ENCODE results near the gene UGP2. TPM values are rescaled to one million over a fixed set of nuclear protein-coding genes. Genes with fewer than 3 reads are reported as not detected.

The UGP2 gene
- total and polyA plus RNA-seq, 10 of the 15 experiments (the other 5 are each of a cell fraction or from before 2014, with no cell fraction given), result 40.8 to 98.3 (median 76.1) TPM

GRCh38 chr2:63840081-63840784 lies 1.5 kb upstream of the UGP2 start (continued):
- no peak for TF ChIP-seq ZSCAN29 (IDR thresholded peaks at IDR 0.05)
- no peak for TF ChIP-seq PKNOX1 (IDR thresholded peaks at IDR 0.05)
- peak; percentile 98 for TF ChIP-seq PML (IDR thresholded peaks at IDR 0.05; ENCODE audit: low read length)

- SMC1A ChIA-PET (ENCODE audit: uncharacterized antibody, unreplicated experiment), result interaction anchor here (1.6 to 7.6 kb wide), 4 partner anchors 13 to 253 kb away, joined by 3 to 90 read pairs (median 37); partner anchors contain the start of genes MDH1 and WDPCP
- Histone ChIP-seq H3K9me3 (replicated peaks; ENCODE audit: control insufficient read depth, insufficient read depth, low read length) (no peaks in the 10 kb centered on the region; the same call in 2 of the 3 replicates), H4K20me1 (ENCODE audit: control insufficient read depth, insufficient read depth) (no peaks in the 10 kb centered on the region), H3K27ac (ENCODE audit: control insufficient read depth, insufficient read depth) (peak overlapping the region; percentile 98), H3K27me3 (replicated peaks in 1 of 2; ENCODE audit: control insufficient read depth in 2 of 2, insufficient read depth in 2 of 2, low read length in 1 of 2) (no peaks in the 10 kb centered on the region), H3K4me2 (ENCODE audit: control insufficient read depth, insufficient read depth) (peak overlapping the region; percentile 92), H3K79me2 (ENCODE audit: control insufficient read depth, insufficient read depth, low read length) (peaks cover 47% of the 10 kb centered on the region), H3K4me3 (peak overlapping the region; percentile 80), H3K36me3 (ENCODE audit: control insufficient read depth in 2 of 2, insufficient read depth in 2 of 2, low read length in 1 of 2) (no peaks in the 10 kb centered on the region), H3K9ac (ENCODE audit: control insufficient read depth, insufficient read depth, low read length) (peak overlapping the region; percentile 99), H3K4me1 (ENCODE audit: control insufficient read depth, insufficient read depth, low read length) (no peaks in the 10 kb centered on the region), H2AFZ (ENCODE audit: control insufficient read depth, low read depth, low read length) (peak overlapping the region; percentile 87)
- in situ Hi-C loops (cut with MboI), result no loop called here
- WGBS (ENCODE audit: insufficient coverage, insufficient replicate concordance, low lambda C conversion rate, missing lambda C conversion rate), result under 1% methylated on average over 34 of the region's 34 CpGs
- RAD21 ChIA-PET (ENCODE audit: unreplicated experiment), result interaction anchor here (2.7 kb wide), 1 partner anchor 20 kb away, joined by 6 read pairs; no protein-coding TSS in a partner anchor
- ATAC-seq, result peak; percentile 93
- peak; percentile 91 for DNase-seq (ENCODE audit: low read depth, low spot score)
- POLR2A ChIA-PET, result interaction anchor here (0.6 to 4.2 kb wide), 8 partner anchors 9 to 253 kb away, joined by 3 to 20 read pairs (median 3); partner anchors contain the start of genes MDH1 and WDPCP
- peak; percentile 89 for FAIRE-seq
- no TSS peak for BruUV-seq (replicated peaks)
- CTCF ChIA-PET, result interaction anchor here (0.7 to 3.0 kb wide), 5 partner anchors 11 to 252 kb away, joined by 3 to 15 read pairs (median 4); partner anchors contain the start of gene MDH1
- intact Hi-C loops (cut with micrococcal nuclease; ENCODE audit: unreplicated experiment), result loop anchor here (5.0 kb wide), 1 partner anchor 254 kb away; the partner anchor contains the start of genes MDH1 and WDPCP
- TF ChIP-seq CEBPB (IDR thresholded peaks at IDR 0.05; ENCODE audit: borderline replicate concordance in 1 of 2, low read depth in 2 of 2, low read length in 2 of 2) (no peak), JUND (IDR thresholded peaks at IDR 0.05; ENCODE audit: low read depth, low read length) (no peak), MXI1 (IDR thresholded peaks at IDR 0.05; ENCODE audit: low read depth, low read length) (no peak; the same call in 1 of the 2 replicates), NFIC (IDR thresholded peaks at IDR 0.05; ENCODE audit: low read depth, low read length) (no peak), PML (IDR thresholded peaks at IDR 0.05; ENCODE audit: low read length) (peak; percentile 79), NRF1 (conservative IDR thresholded peaks at IDR 0.05; ENCODE audit: low read depth, low read length) (no peak), ZSCAN29 (IDR thresholded peaks at IDR 0.05) (no peak), ZBTB11 (CRISPR knock-in tag; IDR thresholded peaks at IDR 0.05) (no peak), SP1 (IDR thresholded peaks at IDR 0.05; ENCODE audit: low read depth, low read length) (peak; percentile 99), SPI1 (IDR thresholded peaks at IDR 0.05; ENCODE audit: borderline replicate concordance, insufficient read depth, low read depth, low read length) (no peak), RCOR1 (conservative IDR thresholded peaks at IDR 0.05; ENCODE audit: low read depth, low read length) (no peak), SMAD1 (IDR thresholded peaks at IDR 0.05; ENCODE audit: low read depth, partially characterized antibody) (no peak), MYB (IDR thresholded peaks at IDR 0.05; ENCODE audit: borderline replicate concordance, low read depth, low read length) (0 out of 2 replicates have a peak, but pooled peaks have one; percentile 9), LARP7 (IDR thresholded peaks at IDR 0.05) (no peak), TCF7 (IDR thresholded peaks at IDR 0.05; ENCODE audit: borderline replicate concordance) (no peak), IKZF1 (conservative IDR thresholded peaks at IDR 0.05) (peak; percentile 79; the same call in 1 of the 2 replicates), GATAD2B (conservative IDR thresholded peaks at IDR 0.05; ENCODE audit: low read depth) (peak; percentile 80)
Observed at GRCh38 chr2:63840785-63841253, 877 bp upstream of the UGP2 start.
